GM19395 (cell line): Measurements from ENCODE around the gene AS3MT.
"Not testable (repeated sequence)": the region's sequence is repeated elsewhere in the genome, so short reads cannot be mapped to it uniquely, and the experiment has no call there.

Experiments used
- ATAC-seq: cut with Tn5 transposase; IDR thresholded peaks from one replicate; pipeline ENCODE4 v1.9.1; 2021; ENCODE audit warnings: mild to moderate bottlenecking, moderate library complexity; ENCODE audit not compliant: unreplicated experiment

AS3MT gene

DNA sequence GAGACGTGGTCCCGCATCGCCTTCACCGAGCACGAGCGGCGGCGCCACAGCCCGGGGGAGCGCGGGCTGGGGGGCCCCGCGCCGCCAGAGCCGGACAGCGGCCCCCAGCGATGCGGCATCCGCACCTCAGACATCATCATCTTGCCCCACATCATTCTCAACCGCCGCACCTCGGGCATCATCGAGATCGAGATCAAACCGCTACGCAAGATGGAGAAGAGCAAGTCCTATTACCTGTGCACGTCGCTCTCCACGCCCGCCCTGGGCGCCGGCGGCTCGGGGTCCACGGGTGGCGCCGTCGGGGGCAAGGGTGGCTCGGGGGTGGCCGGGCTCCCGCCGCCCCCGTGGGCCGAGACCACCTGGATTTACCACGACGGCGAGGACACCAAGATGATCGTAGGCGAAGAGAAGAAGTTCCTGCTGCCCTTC, 49.6 kb downstream of the AS3MT start:
- peak; percentile 2 for ATAC-seq

DNA sequence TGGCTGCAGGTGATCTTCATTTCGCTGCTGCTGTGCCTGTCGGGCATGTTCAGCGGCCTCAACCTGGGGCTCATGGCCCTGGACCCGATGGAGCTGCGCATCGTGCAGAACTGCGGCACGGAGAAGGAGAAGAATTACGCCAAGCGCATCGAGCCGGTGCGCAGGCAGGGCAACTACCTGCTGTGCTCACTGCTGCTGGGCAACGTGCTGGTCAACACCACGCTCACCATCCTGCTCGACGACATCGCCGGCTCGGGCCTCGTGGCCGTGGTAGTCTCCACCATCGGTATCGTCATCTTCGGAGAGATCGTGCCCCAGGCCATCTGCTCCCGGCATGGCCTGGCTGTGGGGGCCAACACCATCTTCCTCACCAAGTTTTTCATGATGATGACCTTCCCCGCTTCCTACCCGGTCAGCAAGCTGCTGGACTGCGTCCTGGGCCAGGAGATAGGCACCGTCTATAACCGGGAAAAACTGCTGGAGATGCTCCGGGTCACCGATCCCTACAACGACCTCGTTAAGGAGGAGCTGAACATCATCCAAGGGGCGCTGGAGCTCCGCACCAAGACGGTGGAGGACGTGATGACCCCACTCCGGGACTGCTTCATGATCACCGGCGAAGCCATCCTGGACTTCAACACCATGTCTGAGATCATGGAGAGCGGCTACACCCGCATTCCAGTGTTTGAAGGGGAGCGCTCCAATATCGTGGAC, 50.1 kb downstream of the AS3MT start:
- ATAC-seq = no peak

DNA sequence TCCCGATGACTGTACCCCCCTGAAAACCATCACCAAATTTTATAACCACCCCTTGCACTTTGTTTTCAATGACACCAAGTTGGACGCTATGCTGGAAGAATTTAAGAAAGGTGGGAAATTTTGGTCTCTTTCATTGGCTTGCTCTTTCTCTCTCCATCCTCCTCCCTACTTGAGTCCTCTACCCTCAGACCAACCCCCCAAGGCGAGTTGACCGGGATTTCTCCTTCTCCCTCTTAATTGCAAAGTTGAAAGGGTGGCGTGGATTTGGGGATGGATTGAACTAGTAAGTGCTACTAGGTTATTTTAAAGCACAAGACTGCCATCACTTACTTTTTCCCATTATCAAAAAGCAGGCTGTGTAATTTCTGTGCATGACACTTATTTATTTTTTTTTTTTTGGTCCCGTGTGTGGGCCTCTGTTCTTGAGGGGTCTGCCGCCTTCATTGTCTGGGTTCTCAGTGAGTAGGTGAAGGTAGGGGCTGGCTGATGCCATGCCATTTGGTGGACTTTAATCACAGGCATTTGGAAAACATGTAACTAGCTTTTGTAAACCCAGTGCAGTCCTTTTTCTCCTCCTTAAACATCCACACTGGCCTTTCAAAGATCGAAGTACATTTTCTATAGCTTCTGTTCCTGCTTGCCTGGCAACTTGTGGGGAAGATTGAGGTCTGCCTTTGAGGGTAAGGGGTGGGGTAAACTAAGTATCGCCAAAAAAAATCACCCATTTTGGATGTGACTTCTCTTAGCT, 50.9 kb downstream of the AS3MT start:
- ATAC-seq = no peak

DNA sequence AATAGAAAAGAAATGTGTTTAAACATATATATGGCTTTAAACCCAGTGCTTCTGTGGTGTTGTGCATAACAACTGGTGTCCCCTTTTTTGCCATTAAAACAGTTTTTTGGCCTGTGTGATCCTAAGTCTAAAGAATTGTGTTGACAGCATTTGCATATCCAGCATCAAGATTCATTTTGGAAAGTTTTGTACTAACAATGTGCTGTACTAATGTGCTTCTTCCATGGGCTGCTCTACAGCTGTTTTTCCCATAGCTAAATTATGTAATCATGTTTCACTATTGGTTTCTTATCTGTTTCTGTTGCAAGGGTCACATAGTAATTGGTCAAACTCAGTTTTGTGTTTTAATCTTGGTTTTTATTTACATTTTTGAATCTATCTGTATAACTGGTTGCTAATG, 54.3 kb downstream of the AS3MT start:
- no peak for ATAC-seq

DNA sequence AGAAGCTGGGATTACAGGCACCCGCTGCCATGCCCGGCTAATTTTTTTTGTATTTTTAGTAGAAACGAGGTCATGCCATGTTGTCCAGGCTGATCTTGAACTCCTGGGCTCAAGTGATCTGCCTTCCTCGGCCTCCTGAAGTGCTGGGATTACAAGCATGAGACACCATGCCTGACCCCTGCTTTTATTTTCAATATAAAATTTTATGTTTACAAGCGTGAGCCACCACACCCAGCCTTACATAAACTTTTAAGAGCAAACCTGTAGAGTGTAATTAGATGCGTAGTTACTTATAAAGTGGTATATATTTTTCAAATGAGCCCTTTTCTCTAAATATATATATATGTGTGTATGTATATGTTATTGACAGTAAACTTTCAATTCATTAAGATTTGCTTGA, 57.6 kb downstream of the AS3MT start:
- ATAC-seq = no peak

DNA sequence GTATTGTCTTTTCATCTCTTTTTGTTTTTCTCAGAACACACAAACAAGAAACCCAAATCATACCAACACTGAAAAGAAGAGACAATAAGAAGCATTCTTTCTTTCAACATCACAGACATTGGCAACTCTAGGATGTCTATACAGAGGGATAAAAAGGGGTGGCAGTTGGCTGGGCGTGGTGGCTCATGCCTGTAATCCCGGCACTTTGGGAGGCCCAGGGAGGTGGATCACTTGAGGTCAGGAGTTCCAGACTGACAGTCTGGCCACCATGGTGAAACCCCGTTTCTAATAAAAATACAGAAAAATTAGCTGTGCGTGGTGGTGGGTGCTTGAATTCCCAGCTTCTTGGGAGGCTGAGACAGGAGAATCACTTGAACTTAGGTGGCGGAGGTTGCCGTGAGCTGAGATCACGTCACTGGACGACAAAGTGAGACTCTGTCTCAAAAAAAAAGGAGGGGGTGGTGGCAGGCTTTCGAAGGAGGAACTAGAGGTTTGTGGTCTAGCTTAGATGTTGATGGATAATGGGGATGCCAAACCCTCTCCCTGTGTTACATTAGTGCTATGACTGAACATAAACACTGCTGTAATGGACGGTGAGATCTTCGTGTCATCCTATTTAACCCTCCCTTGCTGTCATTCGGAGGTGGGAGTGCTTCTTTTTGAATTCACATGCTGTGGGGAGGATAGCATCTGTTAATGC, 58.2 kb downstream of the AS3MT start:
- ATAC-seq = no peak

DNA sequence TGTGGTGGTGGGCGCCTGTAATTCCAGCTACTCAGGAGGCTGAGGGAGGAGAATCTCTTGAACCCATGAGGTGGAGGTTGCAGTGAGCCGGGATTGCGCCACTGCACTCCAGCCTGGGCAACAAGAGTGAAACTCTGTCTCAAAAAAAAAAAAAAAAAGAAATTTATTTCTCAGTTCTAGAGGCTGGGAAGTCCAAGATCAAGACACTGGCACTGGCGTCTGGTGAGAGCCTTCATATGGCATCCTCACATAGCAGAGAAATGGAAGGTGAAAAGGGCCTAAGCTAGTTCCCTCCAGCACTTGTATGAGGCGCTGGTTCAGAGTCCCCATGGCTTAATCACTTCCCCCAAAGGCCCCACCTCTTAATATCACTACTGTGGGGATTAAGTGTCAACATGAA, 59.2 kb downstream of the AS3MT start:
- not testable (repeated sequence) for ATAC-seq

DNA sequence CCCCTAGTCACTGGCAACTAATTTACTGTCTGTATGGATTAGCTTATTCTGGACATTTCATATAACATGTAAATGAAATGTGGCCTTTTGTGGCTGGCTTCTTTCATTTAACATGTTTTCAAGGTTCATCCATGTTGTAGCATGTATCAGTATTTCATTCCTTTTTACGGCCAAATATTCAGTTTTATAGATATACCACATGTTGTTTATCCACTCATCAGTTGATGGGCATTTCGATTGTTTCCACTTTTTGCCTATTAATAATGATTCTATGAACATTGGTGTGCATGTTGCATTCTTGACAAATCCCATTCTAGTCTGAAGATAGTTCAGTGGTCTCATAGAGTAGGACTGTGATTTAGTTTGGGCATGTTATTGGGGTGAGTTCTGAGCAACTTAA, 61.5 kb downstream of the AS3MT start:
- no peak for ATAC-seq

DNA sequence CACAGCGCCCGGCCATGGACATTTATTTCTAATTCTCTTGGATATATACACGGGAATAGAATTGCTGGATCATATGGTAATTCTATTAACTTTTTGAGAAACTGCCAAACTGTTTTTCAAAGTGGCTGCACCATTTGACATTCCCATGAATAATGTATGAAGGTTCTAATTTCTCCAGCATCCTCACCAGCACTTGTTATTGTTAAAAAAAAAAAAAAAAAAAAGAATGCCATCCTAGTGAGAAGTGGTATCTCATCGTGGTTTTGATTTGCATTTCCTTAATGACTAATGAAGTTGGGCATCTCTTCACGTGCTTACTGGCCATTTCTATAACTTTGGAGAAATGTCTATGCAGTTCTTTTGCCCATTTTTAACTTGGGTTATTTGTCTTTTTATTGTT, 62.4 kb downstream of the AS3MT start:
- no peak for ATAC-seq

DNA sequence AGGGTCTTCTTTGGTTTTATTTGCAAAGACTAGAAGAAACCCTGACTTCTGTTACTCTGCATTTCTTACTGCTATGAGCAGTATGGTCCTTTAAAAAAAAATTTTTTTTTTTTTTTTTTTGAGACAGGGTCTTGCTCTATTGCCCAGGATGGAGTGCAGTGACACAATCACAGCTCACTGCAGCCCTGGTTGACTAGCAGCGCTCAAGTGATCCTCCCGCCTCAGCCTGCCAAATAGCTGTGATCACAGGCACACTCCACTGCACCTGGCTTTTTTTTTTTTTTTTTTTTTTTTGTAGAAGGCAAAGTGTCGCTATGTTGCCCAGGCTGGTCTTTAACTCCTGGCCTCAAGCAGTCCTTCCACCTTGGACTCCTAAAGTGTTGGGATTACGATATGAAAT, 66.2 kb downstream of the AS3MT start:
- ATAC-seq = no peak

DNA sequence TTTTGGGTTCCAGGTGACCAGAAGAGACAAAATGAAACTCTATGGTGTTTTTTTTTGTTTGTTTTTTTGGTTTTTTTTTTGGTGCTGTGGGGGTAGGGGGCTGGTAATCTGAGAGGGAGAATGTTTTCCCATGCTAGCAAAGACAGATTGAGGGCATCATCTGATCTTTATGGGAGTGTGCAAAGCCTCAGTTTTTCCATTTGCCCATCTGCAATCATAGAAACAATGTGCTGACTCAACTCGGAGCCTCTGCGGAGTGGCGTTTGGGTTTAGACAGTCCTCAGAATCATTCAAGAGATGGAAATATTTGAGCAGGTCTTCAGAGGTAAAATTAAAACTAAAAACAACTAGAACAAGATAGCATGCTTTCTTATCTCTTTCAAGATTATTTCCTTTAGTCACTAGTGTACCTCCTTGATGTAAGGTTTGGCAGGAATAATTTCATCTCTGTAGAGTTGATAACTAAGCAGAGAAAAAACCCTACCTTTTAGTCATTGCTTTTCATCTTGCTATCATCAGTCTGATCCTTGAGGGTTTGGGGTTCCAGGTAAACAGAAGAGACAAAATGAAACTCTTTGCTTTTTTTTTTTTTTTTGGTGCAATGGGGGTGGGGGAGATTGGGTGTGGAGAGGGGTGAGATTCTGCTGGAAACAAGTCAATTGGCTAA, 66.8 kb downstream of the AS3MT start:
- no peak for ATAC-seq

DNA sequence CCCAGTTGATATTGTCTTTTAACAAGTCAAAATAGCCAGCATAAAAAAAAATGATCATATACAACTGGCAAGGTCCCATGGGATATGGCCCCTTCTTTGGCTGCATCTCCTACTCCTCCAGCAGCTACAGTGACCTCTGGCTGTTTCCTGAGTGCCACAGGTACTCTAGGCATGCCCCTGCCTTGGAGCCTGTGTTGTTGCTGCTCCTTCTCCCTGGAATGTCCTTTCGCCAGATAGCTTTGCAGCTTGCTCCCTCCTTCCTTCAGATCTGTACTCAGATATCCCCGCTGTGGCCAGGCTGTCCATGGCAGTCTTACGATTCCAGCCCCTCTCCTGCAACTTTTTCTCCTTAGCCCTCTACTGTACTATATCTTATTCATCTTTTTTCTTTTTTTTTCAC, 72.1 kb downstream of the AS3MT start:
- ATAC-seq = no peak

DNA sequence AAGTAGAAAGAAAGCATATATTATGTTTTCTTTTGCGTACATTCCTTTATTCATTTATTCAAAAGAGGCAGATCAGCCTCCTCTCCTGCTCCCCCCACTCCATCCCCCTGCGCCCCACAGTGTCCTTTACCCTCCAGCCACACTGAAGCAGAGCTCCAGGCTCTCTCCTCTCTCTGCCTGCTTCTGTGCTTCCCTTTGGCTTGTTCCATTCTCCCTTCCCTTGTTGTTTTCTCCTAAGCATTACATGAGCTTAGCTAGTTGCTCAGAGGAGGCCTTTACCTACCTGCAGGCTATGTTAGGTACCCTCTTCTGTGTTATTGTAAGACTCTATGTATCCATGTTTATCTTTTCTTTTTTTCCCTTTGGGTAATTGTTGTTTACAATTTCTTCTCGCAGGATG, 76.2 kb downstream of the AS3MT start:
- ATAC-seq = no peak

DNA sequence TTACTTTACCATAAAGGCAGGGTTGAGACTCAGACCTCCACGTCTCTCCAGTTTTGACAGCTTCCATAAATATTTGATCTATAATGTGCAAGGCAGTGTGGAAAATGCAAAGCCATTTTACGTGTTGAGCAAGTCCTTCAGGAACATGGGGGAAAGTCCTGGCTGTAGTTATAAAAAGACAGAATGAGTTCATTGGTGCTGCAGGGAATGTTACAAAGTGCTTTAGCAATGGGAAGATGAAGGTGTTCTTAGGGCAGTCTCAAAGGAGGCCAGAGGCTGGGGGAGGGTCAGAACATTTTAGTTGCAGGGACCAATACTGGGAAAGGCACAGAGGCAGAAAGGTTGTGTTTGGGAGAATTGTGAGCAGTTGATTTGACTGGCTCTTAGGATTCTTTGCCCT, 76.7 kb downstream of the AS3MT start:
- no peak for ATAC-seq

DNA sequence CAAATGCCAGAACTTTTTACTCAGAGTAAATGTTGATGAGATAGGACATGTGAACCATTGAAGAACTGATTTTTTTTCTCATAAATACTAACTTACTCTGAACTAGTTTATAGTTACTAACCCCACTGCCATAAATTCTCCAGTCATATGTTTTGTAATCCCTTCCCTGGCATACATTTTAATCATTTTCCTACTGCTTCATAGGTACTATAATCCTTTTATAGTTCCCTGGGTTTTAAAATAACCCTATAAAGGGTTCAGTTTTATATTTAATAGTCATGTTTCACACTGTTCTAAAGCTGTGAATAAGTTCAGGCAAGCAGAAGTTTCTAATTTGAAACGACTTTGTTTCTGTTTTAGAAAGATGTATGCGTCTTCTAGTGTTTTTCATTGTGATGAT, 77.7 kb downstream of the AS3MT start:
- ATAC-seq = no peak

DNA sequence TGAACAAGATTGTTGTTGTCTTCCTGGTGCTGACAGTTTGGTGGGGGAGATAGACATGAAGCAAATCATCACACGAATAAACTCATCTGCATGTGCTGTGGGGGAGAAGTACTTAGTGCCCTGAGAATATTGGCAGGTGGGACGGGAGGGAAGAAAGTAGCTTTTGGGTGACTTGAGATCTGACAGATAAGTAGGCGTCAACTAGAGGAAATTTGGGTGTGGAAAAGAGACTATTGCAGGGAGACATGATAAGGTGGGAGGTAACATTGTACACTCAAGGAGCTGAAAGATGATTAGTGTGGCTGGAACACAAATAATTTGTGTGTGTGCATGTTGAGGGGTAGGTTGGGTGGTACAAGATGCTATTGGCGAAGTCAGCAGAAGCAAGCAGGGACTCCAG, 78.9 kb downstream of the AS3MT start:
- ATAC-seq = no peak

DNA sequence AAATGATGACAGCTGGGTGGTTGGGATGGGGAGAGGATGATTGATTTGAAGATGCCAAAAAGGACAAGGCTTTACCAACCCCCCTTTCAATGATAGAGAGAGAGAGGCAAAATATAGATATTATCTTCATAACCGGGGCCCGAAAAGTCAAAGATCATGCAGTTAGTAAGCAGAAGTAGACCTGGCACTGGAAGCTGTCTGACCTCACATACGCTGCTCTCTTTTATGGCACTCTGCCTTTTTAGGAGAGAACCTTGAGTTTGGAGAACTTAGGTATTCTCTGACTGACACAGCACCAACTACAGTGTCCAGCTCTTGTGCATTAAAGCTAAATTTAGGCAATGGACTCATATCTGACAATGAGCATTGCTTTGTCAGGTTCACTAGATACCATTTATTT, 79.5 kb downstream of the AS3MT start:
- ATAC-seq = no peak

DNA sequence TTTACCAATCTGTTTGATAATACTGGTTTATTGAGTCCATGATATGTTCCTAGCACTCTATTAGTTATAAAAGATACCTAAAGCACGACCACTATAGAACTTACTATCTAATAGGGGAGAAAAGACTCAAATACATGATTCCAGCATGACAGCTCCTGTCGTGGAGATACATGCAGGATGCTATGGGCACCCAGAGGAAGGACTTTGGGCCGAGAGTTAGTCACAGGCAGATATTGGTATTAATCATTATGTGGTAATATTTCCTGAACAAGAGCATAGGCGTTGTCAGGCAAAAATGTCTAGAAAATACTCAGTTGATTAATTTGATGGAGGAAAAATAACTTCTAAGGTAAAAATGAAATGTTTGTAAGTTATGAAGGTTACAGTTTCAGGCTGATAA, 80.6 kb downstream of the AS3MT start:
- ATAC-seq = no peak

DNA sequence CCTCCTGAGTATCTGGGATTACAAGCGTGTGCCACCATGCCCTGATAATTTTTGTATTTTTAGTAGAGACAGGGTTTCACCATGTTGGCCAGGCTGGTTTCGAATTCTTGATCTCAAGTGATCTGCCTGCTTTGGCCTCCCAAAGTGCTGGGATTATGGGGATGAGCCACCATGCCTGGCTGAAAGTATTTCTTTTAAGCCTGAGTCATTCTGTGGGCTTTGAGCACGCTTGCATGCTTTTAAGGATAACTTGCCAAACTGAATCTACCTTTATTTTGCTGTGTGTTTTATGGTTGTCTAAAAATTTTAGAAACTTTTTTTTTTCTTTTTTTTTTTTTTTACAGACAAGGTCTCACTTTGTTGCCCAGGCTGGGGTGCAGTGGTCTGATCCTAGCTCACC, 82.0 kb downstream of the AS3MT start:
- no peak for ATAC-seq
